EH (cell line): ENCODE data around the gene EXOC4.
"Not testable (repeated sequence)": the region's sequence is repeated elsewhere in the genome, so short reads cannot be mapped to it uniquely, and the experiment has no call there.

Source experiments
- DNase-seq: peaks from one replicate; pipeline ENCODE4 v3.0.0-alpha.2; 2015; ENCODE audit warnings: low read depth

The EXOC4 gene

GRCh38 chr7:133315332-133316040 lies 62.6 kb downstream of the EXOC4 start:
- DNase-seq, result peak; percentile 76

- DNase-seq, result no peak
Observed at GRCh38 chr7:133319842-133320241, 67.0 kb downstream of the EXOC4 start.

- peak; percentile 10 for DNase-seq
Observed at GRCh38 chr7:133320891-133321290, 68.0 kb downstream of the EXOC4 start.

- DNase-seq, result not testable (repeated sequence)
Observed at GRCh38 chr7:133321366-133321765, 68.5 kb downstream of the EXOC4 start.

GRCh38 chr7:133326745-133327144 lies 73.9 kb downstream of the EXOC4 start:
- DNase-seq, result not testable (repeated sequence)

GRCh38 chr7:133328021-133328420 lies 75.1 kb downstream of the EXOC4 start:
- DNase-seq, result not testable (repeated sequence)

GRCh38 chr7:133330085-133330484 lies 77.2 kb downstream of the EXOC4 start:
- no peak for DNase-seq

- peak; percentile 25 for DNase-seq
Observed at GRCh38 chr7:133331861-133332260, 79.0 kb downstream of the EXOC4 start.

- DNase-seq, result no peak
Observed at GRCh38 chr7:133339772-133340171, 86.9 kb downstream of the EXOC4 start.

GRCh38 chr7:133344275-133344674 lies 91.4 kb downstream of the EXOC4 start:
- peak; percentile 26 for DNase-seq

GRCh38 chr7:133345690-133346421 lies 93.0 kb downstream of the EXOC4 start:
- DNase-seq, result no peak

- no peak for DNase-seq
Observed at GRCh38 chr7:133348250-133348649, 95.4 kb downstream of the EXOC4 start.

GRCh38 chr7:133349101-133349500 lies 96.2 kb downstream of the EXOC4 start:
- no peak for DNase-seq

- DNase-seq, result no peak
Observed at GRCh38 chr7:133352430-133352829, 99.6 kb downstream of the EXOC4 start.

GRCh38 chr7:133353775-133354174 lies 100.9 kb downstream of the EXOC4 start:
- DNase-seq, result no peak

GRCh38 chr7:133354546-133355324 lies 101.9 kb downstream of the EXOC4 start:
- peak; percentile 27 for DNase-seq

- peak; percentile 82 for DNase-seq
Observed at GRCh38 chr7:133355325-133355708, 102.4 kb downstream of the EXOC4 start.

- no peak for DNase-seq
Observed at GRCh38 chr7:133355822-133356221, 102.9 kb downstream of the EXOC4 start.

- peak; percentile 43 for DNase-seq
Observed at GRCh38 chr7:133358708-133359107, 105.8 kb downstream of the EXOC4 start.

GRCh38 chr7:133359449-133359848 lies 106.6 kb downstream of the EXOC4 start:
- no peak for DNase-seq

- DNase-seq, result no peak
Observed at GRCh38 chr7:133360201-133360600, 107.3 kb downstream of the EXOC4 start.

- DNase-seq, result no peak
Observed at GRCh38 chr7:133361806-133362205, 108.9 kb downstream of the EXOC4 start.
